Mucosa of descending colon (tissue), 3 donors: Measurements from ENCODE around the gene DPP4. TPM values are rescaled to one million over a fixed set of nuclear protein-coding genes. Genes with fewer than 3 reads are reported as not detected.

Source experiments
- ATAC-seq: fragments of 200-7000 bp; cut with Tn5 transposase; one replicate; pipeline ENCODE4 v1.9.1; 2020; ENCODE audit warnings: mild to moderate bottlenecking, moderate library complexity
- DNase-seq, 3 donors: peaks; one replicate each; pipeline ENCODE4 v3.0.0-alpha.2; 2020
- H3K36me3 ChIP-seq: fragments of 200-600 bp; one replicate; pipeline ENCODE4 v1.8.0; 2021; ENCODE audit warnings: low read depth, mild to moderate bottlenecking
- H3K4me1 ChIP-seq: fragments of 200-600 bp; one replicate; pipeline ENCODE4 v1.8.0; 2021; ENCODE audit warnings: low read depth, mild to moderate bottlenecking
- H3K4me3 ChIP-seq: fragments of 200-600 bp; one replicate; pipeline ENCODE4 v1.8.0; 2021; ENCODE audit warnings: mild to moderate bottlenecking
- H3K9me3 ChIP-seq: fragments of 200-600 bp; one replicate; pipeline ENCODE4 v1.8.0; 2021; ENCODE audit warnings: mild to moderate bottlenecking
- intact Hi-C, 2 donors: fragments of 100-400 bp; cut with DNase I in 1 of 2; cut with micrococcal nuclease in 1 of 2; formaldehyde crosslinking; loops; one replicate each; pipeline versions ENCODE4 v1.11.0 to v1.11.1; 2022; cut with DNase I, micrococcal nuclease
- total RNA-seq, 3 donors: library from RNA; stranded (reverse); fragmentation: NEBNext Ultra II Directional in 2 of 3; extraction: Animal tissue kit (Norgen Biotek cat#: 25700) in 2 of 3; gene quantifications; one replicate each; pipeline versions ENCODE4 v1.2.1 to v1.2.4, GENCODE V29; 2021 to 2023
- TF ChIP-seq, protein P1 (sequence below): fragments of 200-600 bp; IDR thresholded peaks from one replicate; pipeline ENCODE4 v1.8.0; 2022; ENCODE audit warnings: antibody characterized with exemption, mild to moderate bottlenecking
- donor health status: DM: no; HTN: no; CAD: no; lungs with moderate emphysema.
- donor health status: DM: no; HTN: no; CAD: no.
- donor health status: DM: no; HTN: yes; CAD: no.

DPP4 gene
- total RNA-seq, 3 donors from 2014 or later = 11.4 to 18.3 (median 12.0) TPM

DNA sequence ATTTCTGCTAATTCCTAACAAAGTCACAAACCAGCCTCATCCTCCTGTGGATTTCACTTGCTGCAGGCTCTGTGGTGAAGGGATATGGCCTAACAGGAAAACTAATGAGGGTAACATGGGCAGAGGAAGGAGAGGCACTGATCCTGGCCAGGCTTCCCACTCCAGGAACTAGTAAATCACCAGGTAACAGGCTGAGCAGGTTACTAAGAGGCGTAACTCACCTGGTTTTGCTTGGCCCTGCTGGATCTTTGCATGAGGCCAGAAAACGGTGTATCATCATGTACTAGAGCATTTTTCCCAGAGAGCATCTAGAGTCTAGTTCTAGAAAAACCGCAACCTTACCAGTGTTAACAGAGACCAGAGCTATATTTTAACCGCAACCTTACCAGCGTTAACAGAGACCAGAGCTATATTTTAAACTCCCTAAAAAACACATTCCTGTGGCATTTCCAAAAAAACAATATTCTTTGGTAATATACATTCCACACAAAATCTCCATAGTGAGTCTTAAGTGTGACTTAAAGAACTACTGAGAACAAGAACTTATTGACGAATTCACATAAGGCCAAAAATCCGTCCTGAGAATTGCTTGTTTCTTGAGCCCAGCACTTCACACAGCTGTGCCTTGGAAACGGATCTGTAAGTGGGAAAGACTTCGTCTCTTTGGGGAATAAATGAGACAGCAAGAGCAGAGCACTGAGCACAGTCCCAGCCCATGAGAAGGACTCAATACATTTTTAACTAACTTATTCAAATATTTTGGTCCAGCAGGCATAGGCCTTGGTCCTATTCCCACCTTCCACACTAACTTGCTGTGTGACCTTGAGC lies 43.4 kb downstream of the DPP4 start:
- TF ChIP-seq, protein P1, sequence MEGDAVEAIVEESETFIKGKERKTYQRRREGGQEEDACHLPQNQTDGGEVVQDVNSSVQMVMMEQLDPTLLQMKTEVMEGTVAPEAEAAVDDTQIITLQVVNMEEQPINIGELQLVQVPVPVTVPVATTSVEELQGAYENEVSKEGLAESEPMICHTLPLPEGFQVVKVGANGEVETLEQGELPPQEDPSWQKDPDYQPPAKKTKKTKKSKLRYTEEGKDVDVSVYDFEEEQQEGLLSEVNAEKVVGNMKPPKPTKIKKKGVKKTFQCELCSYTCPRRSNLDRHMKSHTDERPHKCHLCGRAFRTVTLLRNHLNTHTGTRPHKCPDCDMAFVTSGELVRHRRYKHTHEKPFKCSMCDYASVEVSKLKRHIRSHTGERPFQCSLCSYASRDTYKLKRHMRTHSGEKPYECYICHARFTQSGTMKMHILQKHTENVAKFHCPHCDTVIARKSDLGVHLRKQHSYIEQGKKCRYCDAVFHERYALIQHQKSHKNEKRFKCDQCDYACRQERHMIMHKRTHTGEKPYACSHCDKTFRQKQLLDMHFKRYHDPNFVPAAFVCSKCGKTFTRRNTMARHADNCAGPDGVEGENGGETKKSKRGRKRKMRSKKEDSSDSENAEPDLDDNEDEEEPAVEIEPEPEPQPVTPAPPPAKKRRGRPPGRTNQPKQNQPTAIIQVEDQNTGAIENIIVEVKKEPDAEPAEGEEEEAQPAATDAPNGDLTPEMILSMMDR = no peak
- no peak overlapping the region for H3K4me3 ChIP-seq
- no peaks in the 10 kb centered on the region for H3K9me3 ChIP-seq
- intact Hi-C loops = no loop called here
- ATAC-seq = no peak
- DNase-seq = no peak
- H3K36me3 ChIP-seq = no peaks in the 10 kb centered on the region
- no peaks in the 10 kb centered on the region for H3K4me1 ChIP-seq

DNA sequence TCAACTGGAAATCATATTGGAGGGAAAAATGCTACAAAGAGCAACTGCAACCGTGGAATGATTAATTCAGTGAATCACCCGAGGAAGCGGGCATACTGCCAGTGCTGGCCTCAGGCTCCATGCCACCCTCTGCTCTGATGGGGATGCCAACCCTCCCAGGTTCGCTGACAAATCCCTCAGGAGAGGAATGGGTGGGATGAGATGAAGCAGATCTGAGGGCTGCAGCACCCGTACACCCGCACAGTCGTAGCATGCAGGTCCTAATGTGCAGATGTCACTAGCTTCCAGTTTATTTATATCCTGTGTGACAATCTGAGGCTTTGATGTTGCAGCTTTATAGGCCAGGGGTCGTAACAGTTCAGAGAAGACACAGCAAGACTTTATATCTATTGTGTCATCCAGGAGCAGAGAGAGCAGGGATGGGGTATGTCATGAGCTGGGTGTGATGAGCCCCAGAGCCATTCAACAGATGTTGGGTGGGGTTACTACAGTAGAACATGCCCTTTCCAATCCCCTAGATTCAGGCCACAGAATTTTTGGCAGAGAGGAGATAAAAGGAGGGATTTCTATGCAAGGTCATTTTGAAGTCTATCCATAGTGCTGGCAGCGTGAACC lies 44.6 kb downstream of the DPP4 start:
- H3K4me1 ChIP-seq = no peaks in the 10 kb centered on the region
- H3K36me3 ChIP-seq = no peaks in the 10 kb centered on the region
- DNase-seq = no peak
- no peak for ATAC-seq
- intact Hi-C loops = no loop called here
- TF ChIP-seq, protein P1 = no peak
- H3K9me3 ChIP-seq = no peaks in the 10 kb centered on the region
- H3K4me3 ChIP-seq = no peak overlapping the region

DNA sequence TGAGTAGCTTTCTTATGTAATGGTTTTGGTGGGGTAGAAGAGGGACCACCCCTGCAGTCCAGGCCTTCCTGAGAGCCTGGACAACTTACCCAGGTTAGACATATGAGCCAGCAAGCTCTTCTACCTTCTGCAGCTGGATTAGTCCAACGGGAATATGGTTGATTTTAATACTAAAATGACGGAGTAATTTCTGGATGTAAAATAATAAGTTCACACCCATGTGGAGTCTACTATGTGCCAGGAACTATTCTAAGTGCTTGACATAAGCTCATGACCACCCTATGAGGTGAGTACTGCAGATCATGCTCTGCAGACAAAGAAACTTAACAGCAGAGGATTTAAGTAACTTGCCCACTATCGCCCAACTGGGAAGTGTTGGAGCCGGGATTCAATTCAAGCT lies 45.5 kb downstream of the DPP4 start:
- Histone ChIP-seq H3K36me3 (no peaks in the 10 kb centered on the region), H3K4me3 (no peak overlapping the region), H3K9me3 (no peaks in the 10 kb centered on the region), H3K4me1 (no peaks in the 10 kb centered on the region)
- TF ChIP-seq, protein P1 = no peak
- DNase-seq (no peak), ATAC-seq (no peak)
- intact Hi-C loops = no loop called here

DNA sequence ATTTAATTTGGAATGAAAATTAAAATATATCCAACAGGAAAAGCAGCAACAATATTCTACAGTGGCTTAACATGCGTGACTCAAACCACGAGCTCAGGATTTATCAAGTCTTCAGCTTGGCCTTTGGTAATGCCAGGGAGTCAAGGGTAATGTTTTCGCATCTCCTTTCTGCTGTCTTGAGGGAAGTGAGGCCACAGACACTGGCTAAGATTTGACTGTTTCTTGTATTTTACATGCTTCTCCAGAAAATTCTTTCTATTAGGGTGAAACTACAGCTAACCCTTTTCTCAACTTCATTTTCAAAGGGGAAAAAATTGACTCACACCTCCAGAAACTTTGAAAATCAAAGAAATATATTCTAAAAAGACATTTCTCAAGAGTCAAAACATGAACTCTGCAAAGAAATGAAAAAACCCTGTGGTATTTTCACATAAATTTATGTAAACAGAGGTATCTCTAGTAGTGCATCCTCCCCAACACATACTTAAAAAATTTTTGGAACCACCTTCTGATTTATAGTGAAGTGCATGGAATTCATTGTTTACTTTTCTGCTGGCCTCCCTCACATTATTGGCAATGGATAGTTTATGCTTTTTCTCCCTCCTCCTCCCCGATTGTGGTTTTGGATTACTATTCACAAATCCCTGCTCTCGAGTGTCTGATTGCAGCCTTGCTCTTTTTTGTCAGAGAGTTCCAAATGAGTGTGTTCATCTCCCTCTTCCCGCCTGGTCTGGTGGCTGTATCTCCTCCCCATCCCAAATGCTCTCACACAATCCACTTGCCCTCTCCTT lies 48.7 kb downstream of the DPP4 start:
- ATAC-seq (no peak), DNase-seq (no peak)
- TF ChIP-seq, protein P1 = no peak
- Histone ChIP-seq H3K36me3 (no peaks in the 10 kb centered on the region), H3K4me1 (no peaks in the 10 kb centered on the region), H3K9me3 (no peaks in the 10 kb centered on the region), H3K4me3 (no peak overlapping the region)
- intact Hi-C loops = no loop called here

DNA sequence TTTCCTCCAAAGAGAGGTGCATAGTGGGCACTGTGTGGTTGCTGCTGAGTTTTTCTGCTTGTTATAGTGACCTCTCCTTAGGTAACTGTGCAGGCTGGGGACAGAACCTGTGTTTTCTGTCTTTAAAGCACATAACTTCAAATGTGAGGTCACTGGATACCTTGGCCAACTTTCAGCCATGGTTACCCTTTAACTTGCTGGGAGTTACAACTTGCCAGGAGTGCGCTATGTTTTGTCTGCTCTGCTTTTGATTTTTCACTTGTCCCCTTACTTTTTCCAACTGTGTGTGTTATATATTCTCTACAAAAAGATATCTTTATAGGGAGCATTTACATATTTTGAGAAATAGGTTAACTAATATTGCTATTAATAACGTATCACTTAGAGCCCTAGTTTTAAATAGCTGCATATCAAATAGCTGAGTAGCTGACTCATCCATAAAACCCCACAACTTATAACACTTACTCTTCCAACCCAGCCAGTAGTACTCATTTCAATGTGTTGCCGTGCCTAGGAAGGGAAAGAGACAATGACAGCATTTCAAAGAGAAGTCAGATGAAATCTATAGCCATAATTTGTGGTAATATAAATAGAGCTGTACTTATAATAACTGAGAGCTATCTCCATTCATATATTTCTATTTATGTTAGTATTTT lies 51.6 kb downstream of the DPP4 start:
- DNase-seq = no peak
- ATAC-seq = no peak
- H3K4me1 ChIP-seq = no peaks in the 10 kb centered on the region
- TF ChIP-seq, protein P1 = no peak
- H3K4me3 ChIP-seq = no peak overlapping the region
- intact Hi-C loops = no loop called here
- H3K9me3 ChIP-seq = no peaks in the 10 kb centered on the region
- H3K36me3 ChIP-seq = no peaks in the 10 kb centered on the region
